Muscle of back (tissue), 11 donors: ENCODE data around the gene BMAL1. TPM values are rescaled to one million over a fixed set of nuclear protein-coding genes. Genes with fewer than 3 reads are reported as not detected.
A peak's percentile ranks its signal among the peaks of the same experiment; 100 is the strongest.

Experiments
- DNase-seq, 3 donors: peaks; one replicate each; pipeline versions ENCODE4 v3.0.0 to v3.0.0-alpha.2; 2013
- polyA plus RNA-seq, 10 donors: library from polyadenylated mRNA; unstranded; fragments of 120-200 nt; gene quantifications; one replicate each; pipeline ENCODE4 v1.2.1, GENCODE V29; 2013; ENCODE audit not compliant: insufficient read length in 10 of 10

Gene BMAL1
- polyA plus RNA-seq, 10 donors = 5.2 to 13.4 (median 8.7) TPM

GRCh38 chr11:13315517-13316432 is 38.2 kb downstream of the BMAL1 start:
- no peak for DNase-seq

GRCh38 chr11:13316528-13316961 is 39.0 kb downstream of the BMAL1 start:
- no peak for DNase-seq

DNA sequence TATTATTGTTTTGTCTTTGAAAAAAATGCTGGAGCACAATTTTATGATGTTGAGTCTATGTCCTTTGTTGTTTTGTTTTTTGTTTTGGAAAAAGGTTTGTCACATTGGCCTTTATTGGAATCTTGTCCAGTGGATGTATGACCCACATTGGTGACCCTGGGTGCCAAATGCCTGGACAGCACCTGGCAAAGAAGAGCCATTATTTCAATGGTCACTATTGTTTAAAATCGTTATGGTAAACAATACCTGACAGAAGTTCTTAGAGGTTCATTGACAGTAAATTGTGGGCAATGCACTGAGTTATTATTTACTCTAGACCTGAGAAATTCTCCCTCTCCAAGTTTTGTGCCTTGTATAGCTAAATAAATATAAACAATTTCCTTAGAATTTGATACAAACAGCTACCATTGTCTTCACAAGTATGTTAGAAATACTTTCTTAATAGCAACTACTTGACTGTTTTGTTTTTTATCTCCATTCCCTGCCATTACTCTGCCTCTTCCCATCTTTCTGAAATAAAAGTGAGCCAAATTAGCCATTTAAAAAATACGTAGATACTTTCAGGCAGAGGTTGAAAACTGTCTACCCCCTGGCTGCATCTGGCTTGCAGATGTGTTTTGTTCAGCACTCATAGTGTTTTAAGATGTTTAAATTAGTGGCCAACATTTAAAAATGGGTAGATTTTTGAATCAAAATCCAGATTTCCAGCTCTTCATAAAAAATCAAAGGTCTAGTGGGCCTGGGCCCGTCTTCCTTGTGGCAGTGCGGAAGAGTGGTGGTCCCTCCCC is 39.9 kb downstream of the BMAL1 start:
- DNase-seq = no peak

- no peak for DNase-seq
Measured at GRCh38 chr11:13318498-13319295, 41.1 kb downstream of the BMAL1 start.

GRCh38 chr11:13320688-13321087 is 43.1 kb downstream of the BMAL1 start:
- DNase-seq = no peak

DNA sequence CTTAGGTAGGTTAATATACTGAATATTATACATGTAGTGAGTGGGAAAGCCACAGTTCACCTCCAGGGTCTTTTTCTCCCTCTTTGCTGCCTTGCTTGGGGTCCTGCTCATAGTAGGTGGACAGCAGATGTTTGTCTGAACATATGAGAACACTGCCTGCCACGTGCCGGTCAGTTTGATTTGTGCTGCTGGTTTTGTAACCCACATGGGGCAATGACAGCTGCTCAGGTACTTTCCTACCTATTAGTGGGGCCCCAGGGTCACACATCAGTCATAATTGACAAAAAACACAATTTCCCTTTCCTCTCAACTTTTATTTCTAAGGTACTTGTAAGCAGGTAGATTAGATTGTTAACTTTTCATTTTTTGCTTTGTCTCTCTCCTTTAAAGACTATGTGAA is 43.8 kb downstream of the BMAL1 start:
- no peak for DNase-seq

- no peak for DNase-seq
Measured at GRCh38 chr11:13324141-13324540, 46.6 kb downstream of the BMAL1 start.

DNA sequence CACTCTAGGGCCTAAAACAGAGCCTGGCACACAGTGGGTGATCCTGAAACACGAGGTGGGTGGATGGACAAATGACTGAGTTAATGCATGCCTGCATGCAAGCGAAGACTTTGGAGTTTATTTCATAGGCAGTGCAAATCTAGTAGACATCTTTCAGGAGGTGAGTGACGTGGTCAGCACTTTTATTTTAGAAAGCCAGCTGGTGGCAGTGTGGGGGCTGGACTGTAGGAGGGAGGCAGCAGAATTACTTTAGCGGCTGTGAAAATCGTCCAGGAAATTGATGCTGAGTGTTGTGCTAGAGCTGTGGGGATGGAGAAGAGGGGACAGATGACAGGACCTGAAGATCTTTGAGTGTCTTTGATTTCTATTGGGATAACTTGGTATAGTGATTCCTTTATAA is 47.1 kb downstream of the BMAL1 start:
- DNase-seq = no peak

GRCh38 chr11:13327421-13327820 is 49.8 kb downstream of the BMAL1 start:
- no peak for DNase-seq

DNA sequence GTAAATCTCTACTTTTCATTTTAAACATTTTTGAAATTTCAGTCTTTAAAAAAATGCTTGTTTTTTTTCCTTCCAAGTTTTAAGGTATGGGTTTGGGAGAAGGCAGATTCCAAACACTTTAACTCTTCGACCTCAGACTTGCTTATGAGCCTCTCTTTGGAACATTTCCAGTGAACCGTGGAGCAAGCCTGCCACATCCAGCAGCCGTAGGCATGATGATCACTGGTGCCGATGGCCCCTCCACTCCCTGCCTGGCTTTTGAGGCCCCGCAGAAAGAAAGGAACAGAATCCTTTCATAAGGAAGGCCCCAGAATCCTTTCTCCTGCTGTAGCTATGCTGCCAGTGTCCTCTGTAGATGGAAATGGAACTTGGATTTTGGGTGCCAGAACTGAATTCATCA is 50.7 kb downstream of the BMAL1 start:
- no peak for DNase-seq

GRCh38 chr11:13329670-13330356 is 52.2 kb downstream of the BMAL1 start:
- no peak for DNase-seq

- DNase-seq = no peak
Measured at GRCh38 chr11:13332124-13332523, 54.5 kb downstream of the BMAL1 start.

DNA sequence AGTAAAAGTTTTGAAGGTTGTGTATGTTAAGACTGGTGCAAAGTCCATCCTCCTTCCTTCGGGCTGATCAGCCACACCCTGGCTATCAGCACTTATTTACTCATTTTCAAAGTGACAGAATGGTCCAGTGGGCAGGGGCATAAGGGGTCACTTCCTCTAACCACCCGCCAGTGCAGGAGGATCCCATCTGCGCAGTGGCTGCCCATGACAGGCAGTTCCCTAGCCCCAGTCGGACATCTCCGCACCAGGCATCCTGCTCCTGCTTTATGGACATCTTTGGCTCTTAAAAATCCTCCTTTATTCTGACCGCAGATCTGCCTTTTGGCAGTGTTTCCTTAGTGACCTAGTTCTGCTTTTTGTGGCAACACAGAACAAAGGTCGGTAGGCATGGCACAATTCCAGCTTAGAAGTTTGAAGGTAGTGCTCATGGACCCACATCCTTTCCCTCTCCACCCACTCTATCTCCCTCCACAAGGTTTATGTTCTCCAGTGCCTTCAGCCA is 55.9 kb downstream of the BMAL1 start:
- DNase-seq = no peak

DNA sequence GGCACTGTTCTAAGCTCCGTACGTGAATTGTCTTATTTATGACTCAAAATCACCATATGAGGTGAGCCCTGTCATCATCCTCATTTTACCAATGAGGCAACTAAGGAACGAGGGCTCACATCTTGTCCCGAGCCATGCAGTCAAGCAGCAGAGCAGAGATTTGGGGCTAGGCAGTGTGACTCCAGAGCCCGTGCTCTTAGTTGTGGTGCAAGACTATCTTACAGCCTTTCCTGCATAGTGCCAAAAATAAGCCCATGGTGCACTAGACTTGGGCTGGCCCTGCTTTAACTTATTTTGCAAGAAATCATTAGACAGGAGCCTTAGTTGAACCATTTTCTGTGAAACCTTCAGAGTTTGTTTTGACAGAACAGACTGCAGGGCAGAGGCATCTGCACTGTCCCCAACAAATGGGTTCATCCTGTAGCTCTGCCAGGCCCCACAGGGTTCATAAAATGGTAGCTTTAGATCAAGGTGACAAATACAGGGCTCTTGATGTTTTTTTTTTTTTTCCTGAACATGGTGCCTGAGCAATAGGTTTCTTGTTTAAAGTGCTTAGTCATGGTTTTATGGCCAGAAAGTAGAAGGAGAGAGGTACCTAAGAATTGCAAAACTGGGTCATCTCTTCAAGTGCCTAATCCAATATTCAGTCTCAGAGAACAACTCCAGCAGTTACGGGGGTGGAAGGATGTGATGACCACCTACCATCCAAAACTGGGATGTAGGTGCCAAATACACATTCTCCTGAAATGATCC is 56.6 kb downstream of the BMAL1 start:
- no peak for DNase-seq

DNA sequence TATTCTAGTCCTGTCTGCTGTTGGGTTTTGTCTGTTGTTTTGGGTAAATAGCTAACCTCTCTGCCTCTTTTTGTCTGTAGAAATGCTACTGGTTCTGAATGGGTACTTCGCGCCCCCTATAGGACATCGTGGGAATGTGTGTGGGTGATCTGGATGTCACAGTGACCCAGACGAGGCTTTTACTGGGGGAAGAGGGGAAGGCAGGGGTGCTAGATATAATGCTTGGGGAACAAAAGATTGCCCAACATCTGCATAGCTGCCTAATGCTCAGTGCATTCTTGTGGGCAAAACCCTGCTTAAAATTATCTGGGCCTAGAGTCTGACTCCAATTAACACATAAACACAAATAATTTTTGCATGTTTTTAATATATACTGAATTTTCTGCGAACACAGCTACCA is 57.7 kb downstream of the BMAL1 start:
- DNase-seq = peak; percentile 41 to 64 (median 44)

DNA sequence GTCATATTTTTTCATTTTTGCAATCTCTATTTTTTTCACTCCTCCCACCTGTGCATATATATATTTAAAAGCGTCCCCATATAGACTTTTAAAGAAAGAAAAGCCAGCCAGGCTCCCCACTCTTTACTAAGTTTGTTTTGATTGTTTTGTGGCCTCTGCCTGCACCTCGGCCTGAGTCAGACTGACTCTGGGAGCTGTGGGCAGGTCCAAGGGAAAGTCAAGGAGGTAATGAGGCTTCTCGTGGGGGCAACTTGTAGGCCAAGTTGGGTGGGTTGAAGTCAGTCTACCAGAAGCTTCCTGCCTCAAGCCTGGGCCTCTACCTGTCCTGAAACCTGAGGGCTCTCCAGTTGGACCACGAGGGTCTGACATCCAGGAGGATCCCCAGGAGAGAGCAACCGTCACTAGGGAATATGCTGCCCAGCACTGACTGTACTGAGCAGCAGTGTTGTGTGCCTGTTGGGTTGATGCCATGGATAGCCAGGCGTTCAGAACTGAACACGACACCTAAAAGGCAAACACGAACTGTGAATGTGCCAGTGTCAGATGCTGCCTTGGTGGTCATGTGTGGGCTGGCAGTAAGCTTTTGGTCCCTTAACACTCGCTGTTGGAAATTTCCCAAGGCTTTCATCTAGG is 58.8 kb downstream of the BMAL1 start:
- no peak for DNase-seq

DNA sequence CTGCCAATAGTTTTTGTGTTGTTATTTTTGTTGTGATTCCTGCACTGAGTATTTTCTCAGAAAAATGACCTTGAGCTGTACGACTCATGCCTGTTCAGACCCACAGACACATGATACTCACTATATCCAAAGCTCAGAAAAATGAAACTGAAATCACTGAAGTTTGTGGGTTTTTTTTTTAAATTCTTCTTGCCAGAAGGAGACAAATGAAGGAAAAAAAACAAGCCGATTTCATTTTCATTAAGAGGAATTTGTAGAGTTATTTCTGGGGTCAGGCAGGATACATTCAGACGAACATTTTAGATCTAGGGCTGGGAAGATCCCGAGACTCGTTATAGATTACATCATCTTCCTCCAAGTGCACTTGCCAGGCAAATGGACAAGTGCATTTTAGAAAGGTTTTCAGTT is 60.4 kb downstream of the BMAL1 start:
- peak; percentile 32 to 59 (median 35) for DNase-seq

- no peak for DNase-seq
Measured at GRCh38 chr11:13338427-13339069, 61.0 kb downstream of the BMAL1 start.
